HG03196 (cell line): ENCODE results near the gene OLFM1.
"Not testable (repeated sequence)": the region's sequence is repeated elsewhere in the genome, so short reads cannot be mapped to it uniquely, and the experiment has no call there.

ENCODE experiments used
- ATAC-seq: cut with Tn5 transposase; IDR thresholded peaks from one replicate; pipeline ENCODE4 v1.9.1; 2021; ENCODE audit not compliant: unreplicated experiment

The OLFM1 gene

GRCh38 chr9:135105211-135105745 is 17.8 kb downstream of the OLFM1 start:
- ATAC-seq: no peak

DNA sequence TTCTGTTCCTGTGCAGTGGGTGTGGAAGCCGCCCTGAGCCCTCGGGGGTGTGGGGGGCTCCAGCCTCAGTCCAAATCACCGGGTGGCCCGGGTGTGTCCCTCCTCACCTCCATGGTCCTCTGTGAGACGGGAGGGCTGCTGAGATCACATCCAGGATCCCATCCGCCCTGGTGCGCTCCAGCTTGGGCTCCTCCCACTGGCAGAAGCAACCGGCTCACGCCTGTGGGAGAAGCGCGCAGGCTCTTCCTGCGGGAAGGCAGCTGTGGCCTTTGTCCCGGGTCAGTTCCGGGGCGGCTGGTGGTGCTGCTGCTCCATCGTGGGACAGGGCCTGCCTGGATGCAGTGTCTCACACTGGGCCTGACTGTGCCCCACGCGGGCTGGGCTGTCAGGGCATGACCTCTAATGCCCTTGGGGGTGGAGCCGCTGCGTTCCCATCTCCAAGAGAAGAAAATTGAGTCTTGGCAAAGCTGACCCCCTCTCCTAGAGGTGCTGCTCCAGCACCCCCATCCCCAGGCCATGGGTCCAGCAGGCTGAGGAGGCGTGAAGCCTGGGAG is 18.5 kb downstream of the OLFM1 start:
- no peak for ATAC-seq

DNA sequence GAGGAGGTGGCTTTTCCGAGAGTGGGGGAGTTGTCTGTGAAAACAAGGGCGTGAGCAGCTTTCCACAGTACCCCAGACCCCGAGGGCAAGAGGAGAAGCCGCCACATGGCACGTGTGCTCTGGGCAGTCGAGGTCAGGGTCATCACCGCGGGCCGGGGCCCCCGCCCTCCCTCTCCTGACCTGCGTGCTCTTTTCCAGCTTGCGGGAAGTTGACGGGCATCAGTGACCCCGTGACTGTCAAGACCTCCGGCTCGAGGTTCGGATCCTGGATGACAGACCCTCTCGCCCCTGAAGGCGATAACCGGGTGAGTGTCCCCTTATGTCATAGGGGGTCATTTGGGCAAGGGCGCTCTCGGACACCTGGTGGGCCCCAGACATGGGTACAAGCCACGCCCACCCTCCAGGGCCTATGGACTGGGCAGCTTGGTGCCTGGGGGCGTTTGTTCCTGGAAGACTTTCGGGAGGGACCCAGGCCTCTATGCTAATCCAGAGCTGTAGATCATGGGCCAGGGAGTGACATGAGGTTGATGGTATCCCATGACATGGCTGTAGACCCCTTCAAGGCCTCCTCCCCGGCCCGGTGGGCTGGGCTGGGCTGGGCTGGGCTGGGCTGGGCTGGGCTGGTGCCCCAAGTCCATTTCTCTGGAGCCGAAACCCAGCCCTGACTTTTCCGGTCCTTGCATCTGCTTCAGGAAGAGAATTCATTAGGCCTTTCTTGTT is 19.2 kb downstream of the OLFM1 start:
- ATAC-seq: no peak

- ATAC-seq: no peak
These were observed 20.2 kb downstream of the OLFM1 start for GRCh38 chr9:135107581-135108235.

DNA sequence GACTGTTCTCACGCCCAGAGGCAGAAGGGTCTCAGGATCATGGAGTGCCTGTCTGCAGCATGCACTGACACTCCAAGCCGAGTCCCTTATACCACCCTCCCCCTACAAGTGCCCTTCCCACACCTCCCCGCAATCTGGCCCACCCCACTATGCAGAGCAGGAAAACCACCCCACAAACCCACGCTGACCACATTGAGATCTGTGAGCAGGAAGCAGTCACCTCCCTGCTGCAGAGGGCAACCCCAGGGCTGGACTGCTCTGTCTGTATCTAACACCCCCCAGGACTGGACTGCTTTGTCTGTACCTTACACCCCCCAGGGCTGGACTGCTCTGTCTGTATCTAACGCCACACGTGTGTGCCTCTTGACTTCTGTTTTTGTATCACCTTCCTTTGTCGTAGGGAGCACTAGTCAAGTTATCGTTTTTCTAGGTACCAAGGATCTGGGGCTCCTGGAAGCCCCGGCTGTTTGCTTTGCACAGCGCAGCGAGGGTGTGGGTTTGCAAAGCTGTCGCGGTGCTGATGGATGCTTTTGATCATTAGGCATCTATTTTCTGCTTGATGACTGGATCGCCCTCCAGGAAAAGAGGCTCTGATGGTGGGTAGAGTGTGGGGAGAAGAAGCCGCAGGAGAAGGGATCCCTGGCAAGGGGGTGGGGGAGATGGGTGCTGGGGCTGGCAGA is 21.5 kb downstream of the OLFM1 start:
- ATAC-seq: no peak

DNA sequence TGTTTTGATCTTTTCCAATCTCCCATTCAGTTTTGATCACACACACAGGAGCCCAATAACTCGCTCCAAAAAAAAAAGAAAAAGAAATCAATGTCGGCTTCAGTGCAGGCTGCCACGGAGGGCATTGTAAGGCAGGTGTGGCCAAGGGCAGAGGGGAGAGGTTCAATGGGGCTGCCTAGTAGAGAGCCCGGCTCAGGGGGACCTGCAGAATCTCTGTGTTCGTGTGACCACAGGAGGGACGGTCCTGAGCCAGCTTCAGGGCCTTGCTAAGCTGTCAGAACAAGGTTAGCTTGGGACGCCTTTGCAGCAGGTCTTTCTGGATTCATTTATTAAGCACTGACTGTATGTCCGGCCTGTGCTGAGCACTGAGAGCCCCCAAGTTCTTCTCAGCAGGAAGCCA is 22.2 kb downstream of the OLFM1 start:
- ATAC-seq: no peak

- ATAC-seq: no peak
These were observed 22.9 kb downstream of the OLFM1 start for GRCh38 chr9:135110416-135110815.

GRCh38 chr9:135111600-135111999 is 24.1 kb downstream of the OLFM1 start:
- not testable (repeated sequence) for ATAC-seq

DNA sequence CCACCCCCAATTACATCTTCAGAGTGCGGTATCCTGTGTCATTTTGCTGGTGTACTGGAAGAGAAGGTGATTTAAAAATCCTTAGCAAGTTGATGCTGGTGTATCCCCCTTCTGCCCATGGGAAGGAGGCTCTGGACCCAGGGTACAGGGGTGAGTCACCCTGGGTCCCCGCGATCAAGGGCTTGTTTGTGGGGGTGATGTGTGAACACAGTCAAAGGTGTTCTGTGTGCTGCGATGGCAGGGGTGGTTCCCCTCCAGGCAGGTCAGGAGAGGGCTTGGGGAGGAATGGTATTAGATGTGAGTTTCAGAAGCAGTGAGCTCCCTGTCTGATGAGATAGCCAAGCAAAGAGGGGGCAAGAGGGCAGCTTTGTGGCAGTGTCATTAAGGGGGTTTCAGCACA is 28.9 kb downstream of the OLFM1 start:
- ATAC-seq: no peak

DNA sequence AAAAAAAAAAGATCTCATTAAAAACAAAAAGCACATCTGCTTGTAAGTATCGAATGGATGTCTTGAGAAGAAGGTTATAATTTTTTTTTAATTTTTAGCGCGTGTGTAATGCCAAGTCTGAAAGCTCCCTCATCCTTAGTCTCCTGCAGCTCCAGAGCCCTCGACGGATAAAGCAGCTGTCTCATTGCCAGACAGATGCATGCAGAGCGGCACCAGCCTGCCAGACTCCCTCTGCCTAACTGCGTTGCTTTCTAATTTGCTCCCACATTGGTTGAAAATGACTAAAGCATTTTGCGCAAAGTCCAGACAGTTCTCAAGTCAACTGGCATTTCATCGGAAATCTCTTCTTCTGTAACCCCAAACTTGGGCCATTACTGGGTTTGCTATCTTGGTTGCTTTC is 29.4 kb downstream of the OLFM1 start:
- no peak for ATAC-seq

GRCh38 chr9:135117281-135117680 is 29.8 kb downstream of the OLFM1 start:
- ATAC-seq: no peak

- ATAC-seq: no peak
These were observed 32.1 kb downstream of the OLFM1 start for GRCh38 chr9:135119496-135120064.

DNA sequence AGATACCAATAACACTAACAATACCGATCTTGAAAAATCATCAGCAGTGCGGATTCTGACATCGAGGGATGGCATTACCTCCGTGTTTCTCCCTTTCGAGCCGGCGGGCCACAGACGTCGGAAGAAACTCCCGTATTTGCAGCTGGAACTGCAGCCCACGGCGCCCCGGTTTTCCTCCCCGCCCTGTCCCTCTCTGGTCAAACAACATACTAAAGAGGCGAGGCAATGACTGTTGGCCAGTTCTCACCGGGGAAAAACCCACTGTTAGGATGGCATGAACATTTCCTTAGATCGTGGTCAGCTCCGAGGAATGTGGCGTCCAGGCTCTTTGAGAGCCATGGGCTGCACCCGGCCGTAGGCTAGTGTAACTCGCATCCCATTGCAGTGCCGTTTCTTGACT is 32.8 kb downstream of the OLFM1 start:
- no peak for ATAC-seq

- ATAC-seq: no peak
These were observed 34.8 kb downstream of the OLFM1 start for GRCh38 chr9:135122316-135122715.

GRCh38 chr9:135123126-135123772 is 35.8 kb downstream of the OLFM1 start:
- ATAC-seq: no peak

DNA sequence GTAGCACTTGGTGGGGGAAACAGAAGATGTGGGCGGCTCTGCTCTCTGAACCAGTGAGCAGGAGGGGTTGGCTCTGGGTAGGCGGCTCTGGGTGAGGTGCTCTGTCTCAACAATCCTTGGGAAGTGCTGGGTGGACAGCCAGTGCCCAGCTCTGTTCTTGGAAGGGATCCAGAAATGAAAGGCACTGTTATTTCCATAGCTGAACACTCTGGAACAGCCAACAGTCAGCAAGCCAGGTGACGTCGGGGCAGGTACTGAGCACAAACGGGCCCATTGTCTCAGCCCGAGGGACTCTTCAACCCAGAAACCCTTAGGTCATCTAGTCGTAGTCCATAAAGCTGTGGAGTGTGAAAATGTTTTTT is 36.3 kb downstream of the OLFM1 start:
- ATAC-seq: no peak

- no peak for ATAC-seq
These were observed 39.2 kb downstream of the OLFM1 start for GRCh38 chr9:135126451-135127187.

DNA sequence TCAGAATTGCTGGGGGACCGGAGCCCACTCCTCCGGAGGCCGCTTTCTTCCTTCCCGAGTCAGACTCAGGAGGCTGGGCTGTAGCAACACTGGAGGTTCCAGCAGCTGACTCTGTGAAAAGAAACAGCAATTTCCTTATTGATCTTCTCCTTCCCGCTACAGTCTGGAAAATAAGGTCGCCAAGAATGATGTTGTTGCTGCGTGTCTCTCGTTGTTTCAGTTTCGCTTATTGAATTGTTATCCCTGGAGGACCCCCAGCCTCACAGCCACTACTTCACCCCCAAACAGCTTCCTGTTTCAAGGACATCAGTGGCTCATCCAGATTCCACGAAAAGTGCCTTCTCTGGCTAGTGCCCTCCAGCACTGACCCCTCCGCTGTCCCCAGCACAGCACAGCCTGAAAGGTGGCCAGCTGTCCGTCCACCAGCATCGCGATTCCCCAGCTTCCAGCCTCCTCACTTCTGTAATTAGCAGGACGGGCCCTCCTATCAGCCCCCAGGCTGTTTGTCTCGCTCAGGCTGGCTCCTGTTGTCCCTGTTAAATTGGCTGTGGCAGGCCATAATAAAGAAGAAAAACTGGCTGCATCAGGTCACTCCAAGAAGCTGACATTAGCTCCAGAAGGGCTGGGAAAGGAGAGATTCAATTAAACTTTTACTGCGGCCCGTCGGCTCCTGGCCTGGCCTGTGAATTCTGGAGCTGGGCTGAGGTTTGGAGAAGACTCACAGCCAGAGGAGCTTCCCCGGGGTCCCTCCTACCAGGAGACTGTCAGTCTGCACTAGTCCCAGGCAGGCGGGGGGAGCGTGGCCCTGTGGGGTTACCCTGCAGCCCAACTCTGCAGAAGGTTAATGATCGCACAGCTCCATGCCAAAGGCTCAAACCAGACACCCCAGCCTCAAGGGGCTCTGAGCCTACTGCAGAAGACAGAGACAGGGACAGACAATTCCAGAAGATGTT is 40.5 kb downstream of the OLFM1 start:
- ATAC-seq: no peak

- no peak for ATAC-seq
These were observed 41.7 kb downstream of the OLFM1 start for GRCh38 chr9:135129137-135129695.
